GM10248 (cell line): ENCODE data around the gene PPP1R2B.

Experiments used
- CTCF ChIA-PET: fragments of 300-600 bp; sonication (Branson Sonifier 250); formaldehyde crosslinking; extraction: SDS; loops from one replicate; lab custom pipeline; 2021; ENCODE audit warnings: antibody characterized with exemption; lab: Yijun Ruan, JAX
- POLR2A ChIA-PET: fragments of 350-650 bp; sonication (Branson Sonifier 250); formaldehyde crosslinking; extraction: SDS; loops from one replicate; lab custom pipeline; 2020; ENCODE audit warnings: antibody characterized with exemption; lab: Yijun Ruan, JAX
- DNase-seq: peaks from one replicate; pipeline ENCODE4 v3.0.0; 2012; ENCODE audit errors: extremely low spot score
- CTCF ChIP-seq: IDR thresholded peaks from 2 replicates; pipeline ENCODE4 v1.5.1; 2012; ENCODE audit warnings: mild to moderate bottlenecking, low read depth; ENCODE audit errors: extremely low read depth, missing control alignments, control extremely low read depth

Gene PPP1R2B

GRCh38 chr5:156892223-156892622 lies 42.1 kb downstream of the PPP1R2B start:
- ChIA-PET CTCF (interaction anchor here (1.0 to 2.1 kb wide), 2 partner anchors 16 to 28 kb away, joined by 3 to 5 read pairs; no protein-coding TSS in a partner anchor), POLR2A (no interaction called here)
- TF ChIP-seq CTCF, result peak; percentile 52
- DNase-seq, result no peak

GRCh38 chr5:156892864-156893263 lies 42.8 kb downstream of the PPP1R2B start:
- ChIA-PET POLR2A (no interaction called here), CTCF (interaction anchor here (1.0 to 2.1 kb wide), 4 partner anchors 13 to 250 kb away, joined by 3 to 5 read pairs (median 3); partner anchors contain the start of gene MED7)
- no peak for DNase-seq
- no peak for TF ChIP-seq CTCF

- DNase-seq, result peak; percentile 23
- ChIA-PET POLR2A (no interaction called here), CTCF (interaction anchor here (1.2 to 2.1 kb wide), 5 partner anchors 10 to 250 kb away, joined by 3 to 7 read pairs (median 4); partner anchors contain the start of gene MED7)
- TF ChIP-seq CTCF, result no peak
These were observed 43.4 kb downstream of the PPP1R2B start for GRCh38 chr5:156893517-156893916.

- no peak for DNase-seq
- no peak for TF ChIP-seq CTCF
- ChIA-PET CTCF (interaction anchor here (1.2 to 1.6 kb wide), 2 partner anchors 9 to 23 kb away, joined by 3 to 4 read pairs; no protein-coding TSS in a partner anchor), POLR2A (no interaction called here)
These were observed 46.5 kb downstream of the PPP1R2B start for GRCh38 chr5:156896546-156896945.
